Esophagus muscularis mucosa (tissue), 4 donors: Measurements from ENCODE around the gene DNLZ. TPM values are rescaled to one million over a fixed set of nuclear protein-coding genes. Genes with fewer than 3 reads are reported as not detected.

ENCODE experiments used
- DNase-seq: peaks from one replicate; pipeline ENCODE4 v3.0.0-alpha.2; 2017; ENCODE audit errors: extremely low spot score
- H3K27ac ChIP-seq, 4 donors: fragments of 200-600 bp; sonication (generic); replicated peaks in 1 of 4; 1 replicate in 3 of 4; 2 replicates in 1 of 4; pipeline ENCODE4 v1.5.1; 2016 to 2019; ENCODE audit warnings: mild to moderate bottlenecking in 1 of 4
- H3K27me3 ChIP-seq, 4 donors: fragments of 200-600 bp; sonication (generic); one replicate each; pipeline versions ENCODE4 v1.5.1 to v1.6.0; 2016 to 2019
- H3K36me3 ChIP-seq, 4 donors: fragments of 200-600 bp; sonication (generic); one replicate each; pipeline ENCODE4 v1.5.1; 2016 to 2019
- H3K4me1 ChIP-seq, 4 donors: fragments of 200-600 bp; sonication (generic); one replicate each; pipeline ENCODE4 v1.5.1; 2016 to 2019
- H3K4me3 ChIP-seq, 4 donors: fragments of 200-600 bp; sonication (generic); 1 replicate in 2 of 4; 2 replicates in 2 of 4; pipeline ENCODE4 v1.5.1; 2016 to 2019; ENCODE audit warnings: mild to moderate bottlenecking in 4 of 4, moderate library complexity in 1 of 4
- H3K9me3 ChIP-seq, 4 donors: fragments of 200-600 bp; sonication (generic); 1 replicate in 3 of 4; 2 replicates in 1 of 4; pipeline ENCODE4 v1.5.1; 2016 to 2019
- EP300 ChIP-seq: sonication (generic); formaldehyde crosslinking; IDR thresholded peaks from one replicate; pipeline ENCODE4 v1.6.1; 2017; ENCODE audit warnings: antibody characterized with exemption
- POLR2A ChIP-seq: fragments of 450-650 bp; IDR thresholded peaks from one replicate; pipeline ENCODE4 v1.6.1; 2017; ENCODE audit warnings: antibody characterized with exemption, moderate library complexity, mild to moderate bottlenecking, low read depth
- POLR2AphosphoS5 ChIP-seq, 2 donors: sonication (generic); formaldehyde crosslinking; IDR thresholded peaks; one replicate each; pipeline ENCODE4 v1.6.1; 2017; ENCODE audit warnings: antibody characterized with exemption in 2 of 2
- WGBS: methylation state at CpG from one replicate; pipeline ENCODE4 v1.1.5; 2018; 5-methylcytosine and 5-hydroxymethylcytosine counted together
- intact Hi-C: fragments of 100-400 bp; cut with DNase I; formaldehyde crosslinking; loops from one replicate; pipeline ENCODE4 v1.15.1; 2023
- total RNA-seq, 4 donors: library from RNA; depleted of rRNA; stranded (reverse); fragments of >200 nt; gene quantifications; one replicate each; pipeline versions ENCODE4 v1.1.0 to v1.2.1, GENCODE V29; 2016
- TF ChIP-seq, protein P1 (sequence below), 3 experiments: fragments of 200-600 bp in 2 of 3; fragments of 450-650 bp in 1 of 3; sonication (generic) in 2 of 3; IDR thresholded peaks; one replicate each; pipeline ENCODE4 v1.5.1; 2017 to 2019; ENCODE audit warnings: antibody characterized with exemption in 3 of 3, mild to moderate bottlenecking in 2 of 3, moderate library complexity in 1 of 3

DNLZ gene
- total RNA-seq, 4 donors from 2014 or later: 29.5 to 41.3 (median 35.8) TPM

DNA sequence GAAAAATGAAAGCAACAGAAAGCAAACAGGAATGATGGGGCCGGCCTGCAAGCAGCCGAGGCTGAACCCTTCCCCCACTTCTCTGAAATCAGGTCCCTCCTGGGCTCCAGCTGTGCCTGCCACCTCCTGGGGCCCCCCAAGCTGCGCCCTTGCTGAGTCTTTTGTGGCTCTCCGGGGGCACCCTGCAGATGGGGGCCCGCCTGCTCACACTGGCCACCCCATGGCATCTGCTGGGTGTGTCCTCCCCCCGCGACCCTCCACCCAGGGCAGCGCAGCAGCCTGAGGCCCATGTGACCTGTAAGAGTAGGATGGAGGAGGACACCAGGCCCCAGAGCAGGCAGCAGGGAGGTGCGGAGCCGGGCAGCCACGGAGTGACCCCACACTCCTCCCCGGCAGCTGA lies 30.5 kb downstream of the DNLZ start:
- Histone ChIP-seq H3K27ac (no peak overlapping the region), H3K36me3 (peaks cover 0 to 53% (median 31%) of the 10 kb centered on the region in 4 donors), H3K9me3 (no peaks in the 10 kb centered on the region), H3K4me3 (no peak overlapping the region), H3K27me3 (no peaks in the 10 kb centered on the region), H3K4me1 (peaks cover 16 to 25% (median 20%) of the 10 kb centered on the region in 4 donors)
- TF ChIP-seq, protein P1, sequence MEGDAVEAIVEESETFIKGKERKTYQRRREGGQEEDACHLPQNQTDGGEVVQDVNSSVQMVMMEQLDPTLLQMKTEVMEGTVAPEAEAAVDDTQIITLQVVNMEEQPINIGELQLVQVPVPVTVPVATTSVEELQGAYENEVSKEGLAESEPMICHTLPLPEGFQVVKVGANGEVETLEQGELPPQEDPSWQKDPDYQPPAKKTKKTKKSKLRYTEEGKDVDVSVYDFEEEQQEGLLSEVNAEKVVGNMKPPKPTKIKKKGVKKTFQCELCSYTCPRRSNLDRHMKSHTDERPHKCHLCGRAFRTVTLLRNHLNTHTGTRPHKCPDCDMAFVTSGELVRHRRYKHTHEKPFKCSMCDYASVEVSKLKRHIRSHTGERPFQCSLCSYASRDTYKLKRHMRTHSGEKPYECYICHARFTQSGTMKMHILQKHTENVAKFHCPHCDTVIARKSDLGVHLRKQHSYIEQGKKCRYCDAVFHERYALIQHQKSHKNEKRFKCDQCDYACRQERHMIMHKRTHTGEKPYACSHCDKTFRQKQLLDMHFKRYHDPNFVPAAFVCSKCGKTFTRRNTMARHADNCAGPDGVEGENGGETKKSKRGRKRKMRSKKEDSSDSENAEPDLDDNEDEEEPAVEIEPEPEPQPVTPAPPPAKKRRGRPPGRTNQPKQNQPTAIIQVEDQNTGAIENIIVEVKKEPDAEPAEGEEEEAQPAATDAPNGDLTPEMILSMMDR (IDR thresholded peaks at IDR 0.05): no peak
- no peak for TF ChIP-seq EP300
- no peak for TF ChIP-seq POLR2AphosphoS5 (IDR thresholded peaks at IDR 0.05)
- no peak for TF ChIP-seq POLR2A
- WGBS: 86% methylated on average over 9 of the region's 12 CpGs
- no peak for DNase-seq
- intact Hi-C loops: no loop called here

- intact Hi-C loops: no loop called here
- no peak for DNase-seq
- Histone ChIP-seq H3K36me3 (peaks cover 0 to 48% (median 26%) of the 10 kb centered on the region in 4 donors), H3K27me3 (no peaks in the 10 kb centered on the region), H3K4me1 (peaks cover 20 to 30% (median 24%) of the 10 kb centered on the region in 4 donors), H3K9me3 (no peaks in the 10 kb centered on the region), H3K4me3 (no peak overlapping the region), H3K27ac (no peak overlapping the region)
- WGBS: 87% methylated on average over 10 of the region's 11 CpGs
- no peak for TF ChIP-seq POLR2A
Observed at GRCh38 chr9:136332482-136332983, 31.0 kb downstream of the DNLZ start.

- 83% methylated on average over 32 of the region's 46 CpGs for WGBS
- TF ChIP-seq, protein P1 (IDR thresholded peaks at IDR 0.05): no peak
- TF ChIP-seq POLR2AphosphoS5 (IDR thresholded peaks at IDR 0.05): no peak
- TF ChIP-seq EP300: no peak
- no peak for TF ChIP-seq POLR2A
- H3K9me3 ChIP-seq: no peaks in the 10 kb centered on the region
- peaks cover 24 to 35% (median 27%) of the 10 kb centered on the region in 4 donors for H3K4me1 ChIP-seq
- H3K36me3 ChIP-seq: peaks cover 0 to 40% (median 19%) of the 10 kb centered on the region in 4 donors
- no peak for DNase-seq
- H3K27me3 ChIP-seq: no peaks in the 10 kb centered on the region
- H3K4me3 ChIP-seq: no peak overlapping the region
- intact Hi-C loops: no loop called here
- no peak overlapping the region for H3K27ac ChIP-seq
Observed at GRCh38 chr9:136331556-136332481, 31.7 kb downstream of the DNLZ start.

DNA sequence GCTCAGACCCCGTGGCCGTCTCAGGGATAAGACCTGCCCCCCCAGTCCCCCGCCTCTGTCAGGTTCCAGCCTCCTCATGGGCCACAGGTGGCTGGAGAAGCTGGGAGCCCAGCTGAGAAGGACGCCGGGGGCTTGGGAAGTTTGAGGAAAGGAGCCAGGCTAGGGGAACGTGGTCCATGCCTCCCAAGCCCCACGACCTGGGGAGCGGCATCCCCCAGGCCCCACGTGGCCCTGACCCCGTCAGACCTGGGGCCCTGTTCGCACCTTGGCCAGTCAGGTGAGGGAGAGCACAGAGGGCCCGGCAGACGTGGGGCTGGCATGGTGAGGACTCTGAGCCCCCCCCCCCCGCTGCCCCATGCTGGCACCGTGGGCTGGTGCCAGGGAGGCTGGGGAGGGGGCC lies 32.5 kb downstream of the DNLZ start:
- intact Hi-C loops: no loop called here
- H3K36me3 ChIP-seq: peaks cover 0 to 34% (median 12%) of the 10 kb centered on the region in 4 donors
- TF ChIP-seq EP300: no peak
- H3K9me3 ChIP-seq: no peaks in the 10 kb centered on the region
- no peak for DNase-seq
- H3K4me3 ChIP-seq: no peak overlapping the region
- H3K4me1 ChIP-seq: peaks cover 32 to 43% (median 35%) of the 10 kb centered on the region in 4 donors
- WGBS: 79% methylated on average over 6 of the region's 15 CpGs
- no peaks in the 10 kb centered on the region for H3K27me3 ChIP-seq
- no peak overlapping the region for H3K27ac ChIP-seq

DNA sequence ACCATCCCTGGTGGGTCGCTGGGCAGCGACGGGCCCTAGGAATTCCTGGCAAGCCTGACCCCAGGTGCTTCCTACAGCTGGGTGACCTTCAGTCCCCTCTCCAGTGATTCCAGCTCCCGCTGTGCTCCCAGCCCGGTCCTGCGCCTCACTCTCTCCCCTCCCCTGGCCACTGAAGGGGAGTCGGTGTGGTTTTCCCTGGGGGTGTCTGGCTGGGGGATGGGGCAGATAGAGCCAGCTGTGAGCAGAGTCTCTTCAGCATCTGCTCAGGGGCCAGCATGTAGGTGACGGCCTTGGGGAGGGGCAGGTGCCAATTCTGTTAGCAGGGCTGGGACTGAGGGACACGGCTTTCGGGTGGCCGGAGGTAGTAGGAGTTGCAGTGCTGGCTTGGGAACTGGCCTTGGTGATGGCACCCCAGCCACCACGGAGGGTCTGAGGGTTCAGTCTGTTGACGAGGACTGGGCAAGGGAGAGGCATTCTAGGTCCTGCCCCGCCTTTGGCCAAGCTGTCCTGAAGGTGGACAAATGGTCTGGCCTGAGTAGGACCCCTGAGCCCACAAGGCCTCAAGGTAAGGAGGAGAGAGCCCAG lies 33.0 kb downstream of the DNLZ start:
- WGBS: 83% methylated on average over 14 of the region's 14 CpGs
- no peak for TF ChIP-seq POLR2AphosphoS5 (IDR thresholded peaks at IDR 0.05)
- TF ChIP-seq EP300: no peak
- TF ChIP-seq, protein P1 (IDR thresholded peaks at IDR 0.05): no peak
- no peak for TF ChIP-seq POLR2A
- H3K4me3 ChIP-seq: no peak overlapping the region
- H3K27me3 ChIP-seq: no peaks in the 10 kb centered on the region
- H3K27ac ChIP-seq: no peak overlapping the region
- no peaks in the 10 kb centered on the region for H3K9me3 ChIP-seq
- no peak for DNase-seq
- H3K36me3 ChIP-seq: peaks cover 0 to 29% (median 9%) of the 10 kb centered on the region in 4 donors
- intact Hi-C loops: no loop called here
- H3K4me1 ChIP-seq: peaks cover 32 to 48% (median 40%) of the 10 kb centered on the region in 4 donors
